ENCODE measurements around the gene EPHA3.

The EPHA3 gene

DNA sequence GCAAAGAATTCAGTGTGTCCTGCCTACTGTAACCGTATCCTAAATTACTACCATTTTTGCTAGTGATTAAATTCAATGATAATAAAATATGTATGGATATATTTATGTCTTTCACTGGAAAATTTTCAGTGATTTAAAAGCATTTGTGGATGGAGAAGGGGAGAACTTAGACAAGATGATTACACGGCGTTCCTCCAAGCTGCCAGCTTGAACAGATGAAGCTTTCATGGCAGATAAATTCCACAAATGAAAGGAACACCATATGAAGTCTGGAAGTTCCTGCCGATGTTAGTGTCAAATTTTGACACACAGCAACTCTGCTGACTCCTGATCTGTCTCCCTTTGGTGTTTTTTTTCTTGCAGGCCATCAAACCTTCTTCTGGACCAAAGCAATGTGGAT, 364.7 kb downstream of the EPHA3 start:
- DNase-seq: no peak

DNA sequence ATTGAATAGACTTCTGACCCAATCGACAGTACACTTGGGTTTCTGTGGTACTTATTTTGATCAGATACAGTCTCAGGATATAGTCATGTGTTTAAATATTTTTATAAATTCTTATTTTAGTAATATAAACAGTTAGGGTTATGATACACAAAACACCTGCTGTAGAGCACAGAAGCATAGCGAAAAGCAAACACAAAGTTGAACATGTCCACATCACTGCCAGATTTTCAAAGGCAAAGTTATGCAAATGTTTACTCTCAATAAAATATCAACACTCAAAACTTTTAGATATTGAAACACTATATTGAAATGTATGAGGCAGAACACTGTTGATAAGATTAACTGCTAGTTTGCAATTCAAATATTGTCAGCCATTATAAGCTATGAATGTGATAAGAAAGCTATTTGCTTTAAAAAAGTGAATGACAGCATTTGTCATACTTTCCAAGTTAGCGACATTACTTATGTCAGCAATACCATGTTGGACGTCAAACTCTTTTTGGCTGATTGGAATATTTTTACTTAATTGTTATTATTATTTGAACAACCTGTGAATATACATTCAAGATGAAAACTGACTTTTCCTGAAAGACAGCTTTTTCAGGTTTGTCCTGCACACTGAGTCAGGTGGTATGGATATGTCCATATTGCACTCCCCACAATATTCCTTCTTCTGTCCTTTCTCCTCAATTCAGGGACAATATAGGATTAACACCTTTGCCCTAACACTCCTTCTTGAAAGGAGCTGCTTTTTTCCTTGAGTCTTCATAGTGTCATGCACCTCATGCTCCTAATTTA, 367.1 kb downstream of the EPHA3 start:
- DNase-seq: no peak

DNA sequence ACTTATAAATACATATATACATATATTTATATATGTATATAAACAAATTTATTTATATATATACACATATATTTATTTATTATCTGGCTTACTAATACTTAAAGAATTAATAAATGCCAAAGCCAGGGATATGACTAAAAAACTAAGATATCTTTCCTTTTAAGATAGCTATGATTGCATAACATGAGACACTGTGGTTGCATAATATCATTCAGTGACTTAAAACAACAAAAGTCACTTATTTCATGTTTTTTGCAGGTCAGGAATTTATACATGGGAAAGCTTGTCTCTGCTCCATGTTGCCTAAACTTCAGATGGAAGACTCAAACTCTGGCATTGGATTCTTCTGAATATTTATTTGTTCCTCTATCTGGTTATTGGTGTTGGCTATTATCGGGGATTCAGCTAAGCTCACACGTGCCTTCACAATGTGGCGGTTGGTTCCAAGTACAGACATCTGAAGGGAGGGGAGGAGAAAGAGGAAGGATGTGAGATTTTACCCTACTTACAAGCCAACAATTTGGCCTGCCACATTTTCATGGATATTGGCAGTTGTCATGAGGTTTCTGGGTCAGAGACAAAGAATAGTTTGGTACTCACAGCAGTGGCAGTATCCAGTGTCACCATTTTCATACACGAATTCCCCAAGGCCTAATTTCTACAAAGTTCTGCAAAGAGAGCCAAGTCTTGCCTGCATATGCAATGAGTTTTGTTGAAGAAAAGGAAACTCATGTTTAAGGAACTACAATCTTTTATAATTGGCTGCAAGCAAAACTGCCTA, 381.6 kb downstream of the EPHA3 start:
- DNase-seq: no peak

DNA sequence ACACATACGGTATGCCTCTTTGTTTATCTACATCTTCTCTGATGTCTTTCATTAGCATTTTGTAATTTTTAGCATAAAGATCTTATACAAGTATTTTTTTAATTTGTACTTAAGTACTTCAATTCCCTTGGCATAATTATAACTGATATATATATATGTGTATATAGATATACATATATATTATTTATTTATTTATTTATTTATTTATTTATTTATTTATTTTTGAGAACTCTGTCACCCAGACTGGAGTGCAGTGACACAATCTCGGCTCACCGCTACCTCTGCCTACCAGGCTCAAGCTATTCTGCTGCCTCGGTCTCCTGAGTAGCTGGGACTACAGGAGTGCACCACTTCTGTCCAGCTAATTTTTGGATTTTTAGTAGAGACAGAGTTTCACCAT, 382.7 kb downstream of the EPHA3 start:
- DNase-seq: no peak

DNA sequence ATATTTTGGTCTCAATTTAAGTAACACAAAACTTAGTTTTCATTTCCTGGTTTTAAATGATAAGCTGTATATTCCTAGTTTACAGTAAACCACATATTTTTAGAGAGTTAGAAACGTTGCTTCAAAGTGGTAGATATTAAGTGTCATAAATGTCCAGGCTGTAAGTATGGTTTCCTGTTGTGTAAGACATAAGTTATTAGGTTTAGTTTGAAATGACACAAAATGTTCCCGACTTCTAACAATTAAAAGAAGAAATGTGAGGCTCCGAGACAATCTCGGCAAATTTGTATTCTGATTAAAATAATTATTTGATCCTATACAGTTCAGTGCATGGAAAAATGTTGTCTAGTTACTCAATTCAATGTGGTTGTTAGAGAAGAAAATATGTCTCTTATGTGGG, 387.3 kb downstream of the EPHA3 start:
- DNase-seq: no peak

DNA sequence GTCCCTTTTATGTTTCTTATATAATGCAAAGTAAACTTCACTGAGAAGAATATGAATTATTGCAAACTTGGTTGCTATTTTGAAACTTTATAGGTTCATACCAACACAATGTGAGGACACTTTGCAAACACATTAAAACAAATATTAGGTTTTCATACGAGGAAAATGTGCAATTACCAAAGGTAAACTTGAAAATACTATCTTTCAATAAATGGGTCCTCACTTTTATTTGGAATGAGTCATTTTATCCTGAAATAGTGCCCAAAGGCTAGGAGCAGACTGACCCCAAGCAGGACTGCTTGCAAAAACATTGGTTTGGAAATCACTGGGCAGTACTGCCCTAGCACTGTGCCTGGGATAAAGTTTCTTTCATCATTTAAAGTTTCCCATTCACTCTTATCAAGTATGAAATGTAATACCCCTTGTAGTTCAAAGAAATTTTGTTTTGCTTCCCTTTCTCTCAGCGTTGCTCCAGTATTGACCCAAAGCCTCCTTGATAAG, 396.5 kb downstream of the EPHA3 start:
- no peak for DNase-seq

DNA sequence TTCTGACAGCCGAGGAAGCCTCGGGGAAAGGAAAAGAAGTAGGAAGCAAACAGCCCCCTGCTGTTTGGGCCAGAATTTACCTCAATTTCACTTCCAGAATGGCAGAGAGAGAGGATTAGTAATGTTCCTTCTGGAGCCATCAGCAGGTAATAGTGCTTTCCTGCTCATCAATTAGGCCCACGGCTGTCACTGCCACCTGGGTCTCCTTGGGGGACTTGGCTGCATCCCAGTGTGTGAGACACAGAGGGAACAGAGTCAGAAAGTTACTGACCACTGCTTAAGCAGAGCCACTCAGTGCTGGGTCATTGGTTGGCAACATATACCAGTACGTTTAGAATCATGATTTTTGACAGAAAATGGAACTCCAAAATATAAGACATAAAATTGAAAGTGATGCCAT, 397.0 kb downstream of the EPHA3 start:
- DNase-seq: no peak

DNA sequence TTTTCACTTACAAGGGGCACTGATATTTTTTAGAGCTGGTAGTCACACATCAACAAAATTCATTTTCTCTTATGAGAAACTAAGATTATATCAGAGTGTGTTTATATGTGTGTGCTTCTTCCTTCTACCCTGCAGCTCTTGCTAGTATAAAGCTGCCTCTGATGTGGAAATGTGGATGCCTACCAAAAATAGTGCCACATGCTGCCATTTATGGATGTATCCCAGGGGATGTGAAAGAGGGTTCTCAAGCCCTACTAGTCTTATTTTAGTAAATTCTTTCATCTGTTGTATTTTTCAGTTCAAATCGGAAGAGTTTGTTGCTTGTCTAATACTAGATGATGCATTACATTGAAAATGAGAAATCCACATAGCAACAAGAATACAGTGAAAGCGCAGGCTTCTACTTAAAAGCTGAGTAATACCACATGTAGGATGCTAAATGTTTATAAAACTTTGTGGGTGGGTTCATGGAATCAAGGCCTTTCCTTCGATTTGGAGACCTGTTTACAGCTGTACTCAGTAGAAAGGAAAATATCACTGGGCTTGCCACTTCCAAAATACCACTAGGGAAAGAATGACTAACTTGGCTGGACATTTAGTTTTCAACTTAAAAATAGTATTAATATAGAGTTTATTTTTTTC, 399.2 kb downstream of the EPHA3 start:
- DNase-seq: no peak

DNA sequence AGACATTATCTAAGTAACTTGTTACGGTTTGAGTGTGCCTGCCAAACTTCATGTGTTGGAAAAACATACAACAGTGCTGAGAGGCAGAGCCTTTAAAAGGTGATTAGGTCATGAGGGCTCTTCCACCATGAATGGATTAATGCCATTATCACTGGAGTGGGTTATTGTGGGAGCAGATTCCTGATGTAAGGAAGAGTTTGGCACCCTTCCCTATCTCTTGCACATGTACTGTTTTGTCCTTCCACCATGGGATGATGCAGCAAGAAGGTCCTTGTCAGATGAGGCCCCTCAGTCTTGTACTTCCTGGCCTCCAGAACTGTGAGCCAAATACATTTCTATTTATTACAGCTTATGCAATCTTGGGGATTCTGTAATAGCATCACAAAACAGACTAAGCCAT, 413.9 kb downstream of the EPHA3 start:
- DNase-seq: no peak

DNA sequence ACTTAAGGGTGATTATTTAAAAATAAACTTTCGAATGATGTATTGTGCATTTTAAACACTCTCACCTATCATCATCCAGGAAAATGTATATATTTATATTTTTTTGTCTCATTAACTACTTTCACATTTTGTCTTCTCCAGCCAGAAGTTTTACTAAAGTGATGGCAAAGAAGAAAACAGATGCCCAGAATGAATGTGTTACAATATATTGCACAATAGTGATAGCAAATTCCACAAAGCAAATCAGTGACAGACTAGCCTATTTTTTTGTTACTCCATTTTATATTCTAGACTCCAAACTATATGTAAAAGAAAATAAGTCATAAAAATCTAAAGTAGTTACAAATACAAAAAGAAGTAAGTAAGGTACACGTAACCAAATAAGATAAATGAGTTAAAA, 414.7 kb downstream of the EPHA3 start:
- no peak for DNase-seq

DNA sequence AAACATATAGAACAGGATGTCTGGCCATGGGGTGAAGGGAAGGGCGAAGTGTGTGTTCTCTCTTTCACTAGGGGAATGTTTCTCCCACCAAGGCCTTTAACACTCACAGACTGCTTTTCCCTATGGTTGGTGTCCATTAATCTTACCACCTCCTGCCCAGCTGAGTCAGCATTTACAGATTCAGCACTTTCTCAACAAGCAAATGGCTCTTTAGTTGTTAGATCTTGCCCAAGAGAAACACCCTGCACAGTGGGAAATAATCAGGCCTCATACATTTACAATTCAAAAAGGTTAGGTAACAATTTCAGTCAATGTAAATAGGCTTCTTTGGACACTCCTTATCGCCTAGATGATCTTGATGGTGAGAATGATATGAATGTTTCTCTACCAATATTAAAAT, 418.2 kb downstream of the EPHA3 start:
- DNase-seq: no peak

DNA sequence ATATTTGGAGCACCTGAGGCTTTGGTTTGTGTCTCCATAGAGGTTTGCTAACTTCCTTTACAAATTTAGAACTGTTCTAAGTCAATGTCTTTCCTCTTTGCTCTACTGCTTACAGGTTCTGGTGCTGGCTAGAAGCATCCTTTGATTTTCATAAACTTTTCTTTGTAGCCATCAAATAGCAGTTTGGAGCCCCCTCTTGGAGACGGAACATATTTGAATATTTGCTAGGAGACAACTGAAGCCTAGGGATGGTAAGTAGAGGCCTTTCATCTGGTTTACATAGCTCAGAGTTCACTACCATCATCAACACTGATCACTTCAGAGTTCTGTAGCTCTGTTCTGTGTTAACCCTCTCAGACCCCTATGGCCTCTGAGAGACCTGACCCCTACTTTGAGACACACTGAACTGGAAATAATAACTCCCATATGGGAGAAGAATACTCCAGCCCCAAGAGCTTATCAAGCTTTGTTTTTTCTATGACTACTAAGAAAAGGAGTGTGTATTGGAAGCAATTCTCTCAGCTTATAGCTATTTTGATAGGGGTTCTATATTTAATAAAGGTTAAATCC, 420.4 kb downstream of the EPHA3 start:
- DNase-seq: no peak

All from activated effector memory CD4-positive, alpha-beta T cell treated with Interleukin-2 at 50 U/mL for 16 hours (primary cell).